ENCODE results near the gene TTC19. TPM values are rescaled to one million over a fixed set of nuclear protein-coding genes. Genes with fewer than 3 reads are reported as not detected.
A peak's percentile ranks its signal among the peaks of the same experiment; 100 is the strongest.

Gene TTC19
- total and polyA plus RNA-seq, 2 donors (not counting 3 experiments of a cell fraction or from before 2014, with no cell fraction given): 7.8 to 32.8 TPM

DNA sequence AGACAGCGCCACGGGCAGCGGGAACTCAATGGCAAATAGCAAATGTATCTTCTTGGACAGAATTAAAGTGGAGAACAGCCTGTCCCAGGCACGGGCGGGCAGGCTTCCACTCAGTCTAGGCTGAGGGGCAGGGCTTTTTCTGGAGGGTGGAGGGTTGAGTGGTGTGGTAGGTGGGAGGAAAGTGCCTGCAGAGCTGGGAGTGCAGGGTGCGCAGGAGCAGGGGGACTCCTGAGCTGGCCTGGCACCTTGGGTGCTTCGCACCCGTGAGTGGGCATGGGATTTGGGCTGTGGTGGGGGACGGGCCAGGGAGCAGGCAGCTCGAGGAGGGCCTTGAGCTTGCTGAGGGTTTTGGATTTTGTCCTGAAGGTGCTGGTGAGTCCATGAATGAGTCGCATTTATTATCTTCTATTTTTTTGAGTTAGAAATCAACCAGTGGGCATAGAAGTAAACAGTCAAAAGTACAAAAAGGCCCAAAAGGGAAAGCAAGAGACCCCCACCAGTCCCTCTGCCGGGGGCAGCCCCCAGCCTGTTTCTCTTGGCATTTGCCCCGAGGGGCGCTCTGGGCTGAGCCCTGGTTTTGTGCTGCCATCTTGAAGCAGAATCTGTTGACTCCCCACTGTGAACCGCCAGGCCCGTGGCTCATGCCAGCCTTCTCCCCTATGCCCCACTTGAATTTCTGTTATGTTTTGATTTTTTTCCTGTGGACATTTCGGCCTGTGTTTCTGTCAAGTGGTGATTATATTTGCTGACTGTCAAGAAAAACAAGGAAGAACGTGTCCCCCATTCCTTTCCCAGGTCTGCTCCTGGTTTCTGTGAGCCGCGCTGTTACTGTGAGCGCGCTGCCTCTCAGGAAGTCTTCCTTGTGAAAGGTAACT is 46.5 kb upstream of the TTC19 start:
- Histone ChIP-seq H4K20me1 (replicated peaks; ENCODE audit: control insufficient read depth, extremely low read depth, insufficient read depth, low read length) (no peaks in the 10 kb centered on the region), H3K9me1 (replicated peaks; ENCODE audit: control insufficient read depth, extremely low read depth, insufficient read depth, low read length) (no peaks in the 10 kb centered on the region), H3K4me2 (ENCODE audit: insufficient read depth, low read length) (no peak overlapping the region), H3K79me2 (ENCODE audit: control insufficient read depth, insufficient read depth, low read length) (peaks cover 35% of the 10 kb centered on the region), H3K4me1 (ENCODE audit: control insufficient read depth, extremely low read depth, insufficient read depth, low read length) (peaks cover 23% of the 10 kb centered on the region), H2AFZ (ENCODE audit: low read depth, low read length) (no peak overlapping the region), H3K27ac (ENCODE audit: insufficient read depth, low read depth, low read length) (peak overlapping the region; percentile 48), H3K36me3 (ENCODE audit: control insufficient read depth in 2 of 2, extremely low read depth in 1 of 2, insufficient read depth in 2 of 2, low read length in 2 of 2) (no peaks in the 10 kb centered on the region), H3K9me3 (replicated peaks; ENCODE audit: control insufficient read depth, insufficient read depth, low read length) (no peaks in the 10 kb centered on the region), H3K9ac (replicated peaks; ENCODE audit: extremely low read depth, insufficient read depth, low read length) (no peak overlapping the region), H3K4me3 (replicated peaks in 1 of 3; ENCODE audit: insufficient read depth in 1 of 3, low read depth in 1 of 3, low read length in 3 of 3) (no peak overlapping the region), H3K27me3 (ENCODE audit: control insufficient read depth in 2 of 2, insufficient read depth in 2 of 2, low read length in 2 of 2) (no peaks in the 10 kb centered on the region)
- dilution Hi-C loops (cut with MboI; ENCODE audit: extremely low pct_ligation_motif_present, low sequenced_read_pairs): no loop called here
- no peak for FAIRE-seq
- DNase-seq (ENCODE audit: low read depth, low spot score): no peak
- TF ChIP-seq EZH2 (IDR thresholded peaks at IDR 0.05; ENCODE audit: borderline replicate concordance, low read depth, low read length, severe bottlenecking) (no peak), JUN (IDR thresholded peaks at IDR 0.05; ENCODE audit: borderline replicate concordance, insufficient read depth, insufficient read length, low read depth) (no peak), MYC (IDR thresholded peaks at IDR 0.05; ENCODE audit: low read depth, low read length) (no peak), POLR2AphosphoS5 (IDR thresholded peaks at IDR 0.05; ENCODE audit: insufficient read depth, low read depth, low read length) (no peak), POLR2A (IDR thresholded peaks at IDR 0.05; ENCODE audit: low read depth, low read length) (no peak), GATA2 (IDR thresholded peaks at IDR 0.05; ENCODE audit: insufficient read depth, insufficient read length, low read depth, low read length) (no peak), FOS (IDR thresholded peaks at IDR 0.05; ENCODE audit: borderline replicate concordance, insufficient read depth, low read length) (no peak)
- TF ChIP-seq, protein P1, sequence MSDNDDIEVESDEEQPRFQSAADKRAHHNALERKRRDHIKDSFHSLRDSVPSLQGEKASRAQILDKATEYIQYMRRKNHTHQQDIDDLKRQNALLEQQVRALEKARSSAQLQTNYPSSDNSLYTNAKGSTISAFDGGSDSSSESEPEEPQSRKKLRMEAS (IDR thresholded peaks at IDR 0.05; ENCODE audit: insufficient read depth, insufficient read length): no peak
- TF ChIP-seq, protein P2, sequence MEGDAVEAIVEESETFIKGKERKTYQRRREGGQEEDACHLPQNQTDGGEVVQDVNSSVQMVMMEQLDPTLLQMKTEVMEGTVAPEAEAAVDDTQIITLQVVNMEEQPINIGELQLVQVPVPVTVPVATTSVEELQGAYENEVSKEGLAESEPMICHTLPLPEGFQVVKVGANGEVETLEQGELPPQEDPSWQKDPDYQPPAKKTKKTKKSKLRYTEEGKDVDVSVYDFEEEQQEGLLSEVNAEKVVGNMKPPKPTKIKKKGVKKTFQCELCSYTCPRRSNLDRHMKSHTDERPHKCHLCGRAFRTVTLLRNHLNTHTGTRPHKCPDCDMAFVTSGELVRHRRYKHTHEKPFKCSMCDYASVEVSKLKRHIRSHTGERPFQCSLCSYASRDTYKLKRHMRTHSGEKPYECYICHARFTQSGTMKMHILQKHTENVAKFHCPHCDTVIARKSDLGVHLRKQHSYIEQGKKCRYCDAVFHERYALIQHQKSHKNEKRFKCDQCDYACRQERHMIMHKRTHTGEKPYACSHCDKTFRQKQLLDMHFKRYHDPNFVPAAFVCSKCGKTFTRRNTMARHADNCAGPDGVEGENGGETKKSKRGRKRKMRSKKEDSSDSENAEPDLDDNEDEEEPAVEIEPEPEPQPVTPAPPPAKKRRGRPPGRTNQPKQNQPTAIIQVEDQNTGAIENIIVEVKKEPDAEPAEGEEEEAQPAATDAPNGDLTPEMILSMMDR (IDR thresholded peaks at IDR 0.05; ENCODE audit: extremely low read depth in 1 of 2, insufficient read depth in 1 of 2, low read depth in 1 of 2, low read length in 2 of 2): no peak
- intact Hi-C loops (cut with micrococcal nuclease): no loop called here
- BruUV-seq (replicated peaks): no TSS peak
- POLR2A ChIA-PET: no interaction called here
- CTCF ChIA-PET: interaction anchor here (1.3 to 1.9 kb wide), 2 partner anchors 8 to 46 kb away, joined by 5 to 19 read pairs; partner anchors contain the start of gene ADORA2B

Data from endothelial cell of umbilical vein (primary cell).